Activated T-cell treated with anti-CD3 and anti-CD28 coated beads, Interleukin-2, amount 50 U/mL, for 72 hours (primary cell): ENCODE results near the gene GLS2. TPM values are rescaled to one million over a fixed set of nuclear protein-coding genes. Genes with fewer than 3 reads are reported as not detected.

Source experiments
- ATAC-seq, 2 donors: fragments of 150-1000 bp; cut with Tn5 transposase; replicated peaks in 1 of 2; 2 replicates each; pipeline ENCODE4 v1.10.0; 2021; ENCODE audit warnings: moderate library complexity in 2 of 2, mild to moderate bottlenecking in 1 of 2
- DNase-seq, 2 donors: peaks; one replicate each; pipeline ENCODE4 v3.0.0; 2021 to 2022; ENCODE audit warnings: mixed read lengths in 1 of 2
- H3K27ac Mint-ChIP-seq: one replicate; pipeline ENCODE4 v1.8.0; 2022; ENCODE audit warnings: mild to moderate bottlenecking, moderate library complexity, mixed read lengths
- H3K27me3 Mint-ChIP-seq: one replicate; pipeline ENCODE4 v1.8.0; 2022; ENCODE audit warnings: low read depth, mixed read lengths
- H3K36me3 Mint-ChIP-seq, 2 donors: one replicate each; pipeline ENCODE4 v1.8.0; 2022; ENCODE audit warnings: mixed read lengths in 2 of 2, mild to moderate bottlenecking in 1 of 2; ENCODE audit not compliant: insufficient read depth in 2 of 2
- H3K4me1 Mint-ChIP-seq: one replicate; pipeline ENCODE4 v1.8.0; 2022; ENCODE audit warnings: low read depth, mixed read lengths
- H3K4me3 Mint-ChIP-seq, 2 donors: one replicate each; pipeline ENCODE4 v1.8.0; 2022; ENCODE audit warnings: mild to moderate bottlenecking in 2 of 2, mixed read lengths in 2 of 2, moderate library complexity in 2 of 2
- H3K9me3 Mint-ChIP-seq, 2 donors: one replicate each; pipeline ENCODE4 v1.8.0; 2022; ENCODE audit warnings: mixed read lengths in 2 of 2
- total RNA-seq, 2 donors: library from RNA; stranded (reverse); gene quantifications; one replicate each; pipeline ENCODE4 v1.2.3, GENCODE V29; 2022

Gene GLS2
- total RNA-seq: 1 to 10 TPM; 4.3 to 7.2 TPM

- H3K4me3 Mint-ChIP-seq: peak within 1 kb of the TSS; percentile 90
- DNase-seq (peak; percentile 77 to 79), ATAC-seq (peak; percentile 94 to 96)
- H3K4me1 Mint-ChIP-seq: peaks cover 15% of the 10 kb centered on the region
- peaks cover 46% of the 10 kb centered on the region for H3K27me3 Mint-ChIP-seq
- H3K27ac Mint-ChIP-seq: no peak within 1 kb of the TSS
- H3K9me3 Mint-ChIP-seq: peaks cover 2 to 3% of the 10 kb centered on the region in 2 donors
- peaks cover 2 to 3% of the 10 kb centered on the region in 2 donors for H3K36me3 Mint-ChIP-seq
These were observed at the start of gene GLS2 for GRCh38 chr12:56488041-56488955. Gene GLS2 (minus strand): TSS chr12:56488161. CDS start chr12:56488118, 43 bp downstream.

GRCh38 chr12:56537546-56537945 lies 49.6 kb upstream of the GLS2 start:
- ATAC-seq (no peak), DNase-seq (no peak)
- H3K4me1 Mint-ChIP-seq: no peaks in the 10 kb centered on the region
- no peak overlapping the region for H3K27ac Mint-ChIP-seq
- no peaks in the 10 kb centered on the region for H3K36me3 Mint-ChIP-seq
- no peaks in the 10 kb centered on the region for H3K27me3 Mint-ChIP-seq
- H3K9me3 Mint-ChIP-seq: no peaks in the 10 kb centered on the region
- H3K4me3 Mint-ChIP-seq: no peak overlapping the region

- DNase-seq (no peak), ATAC-seq (no peak)
- no peak overlapping the region for H3K4me3 Mint-ChIP-seq
- no peaks in the 10 kb centered on the region for H3K9me3 Mint-ChIP-seq
- no peaks in the 10 kb centered on the region for H3K4me1 Mint-ChIP-seq
- H3K36me3 Mint-ChIP-seq: no peaks in the 10 kb centered on the region
- H3K27ac Mint-ChIP-seq: no peak overlapping the region
- no peaks in the 10 kb centered on the region for H3K27me3 Mint-ChIP-seq
These were observed 42.6 kb upstream of the GLS2 start for GRCh38 chr12:56530390-56531055.

GRCh38 chr12:56529656-56530055 lies 41.7 kb upstream of the GLS2 start:
- no peak for ATAC-seq
- Mint-ChIP-seq H3K27ac (no peak overlapping the region), H3K9me3 (no peaks in the 10 kb centered on the region), H3K4me3 (no peak overlapping the region), H3K4me1 (no peaks in the 10 kb centered on the region), H3K27me3 (no peaks in the 10 kb centered on the region), H3K36me3 (no peaks in the 10 kb centered on the region)
- no peak for DNase-seq

- Mint-ChIP-seq H3K27ac (no peak overlapping the region), H3K4me1 (no peaks in the 10 kb centered on the region), H3K9me3 (no peaks in the 10 kb centered on the region), H3K4me3 (no peak overlapping the region), H3K36me3 (no peaks in the 10 kb centered on the region), H3K27me3 (no peaks in the 10 kb centered on the region)
- no peak for DNase-seq
- no peak for ATAC-seq
These were observed 40.9 kb upstream of the GLS2 start for GRCh38 chr12:56528846-56529245.

- no peaks in the 10 kb centered on the region for H3K27me3 Mint-ChIP-seq
- H3K4me1 Mint-ChIP-seq: peaks cover 33% of the 10 kb centered on the region
- ATAC-seq: no peak
- H3K27ac Mint-ChIP-seq: peak overlapping the region; percentile 96
- H3K36me3 Mint-ChIP-seq: peaks cover 0 to 1% of the 10 kb centered on the region in 2 donors
- DNase-seq: no peak
- peak overlapping the region; percentile 95 to 96 for H3K4me3 Mint-ChIP-seq
- H3K9me3 Mint-ChIP-seq: no peaks in the 10 kb centered on the region
These were observed 34.6 kb upstream of the GLS2 start for GRCh38 chr12:56522411-56523193.

- peak within 1 kb of the TSS; percentile 96 for H3K27ac Mint-ChIP-seq
- H3K4me3 Mint-ChIP-seq: peak within 1 kb of the TSS; percentile 95 to 96
- H3K36me3 Mint-ChIP-seq: peaks cover 0 to 1% of the 10 kb centered on the region in 2 donors
- no peaks in the 10 kb centered on the region for H3K9me3 Mint-ChIP-seq
- DNase-seq (peak; percentile 34 to 37), ATAC-seq (peak; percentile 88 to 94)
- peaks cover 33% of the 10 kb centered on the region for H3K4me1 Mint-ChIP-seq
- no peaks in the 10 kb centered on the region for H3K27me3 Mint-ChIP-seq
These were observed 33.8 kb upstream of the GLS2 start, which contains the start of gene RBMS2 for GRCh38 chr12:56521590-56522371. Gene RBMS2 (plus strand): TSS chr12:56521820. CDS start chr12:56522024, 204 bp downstream.

GRCh38 chr12:56521209-56521589 lies 33.2 kb upstream of the GLS2 start:
- ATAC-seq (peak; percentile 52 to 65), DNase-seq (no peak)
- Mint-ChIP-seq H3K9me3 (no peaks in the 10 kb centered on the region), H3K4me1 (peaks cover 33% of the 10 kb centered on the region), H3K36me3 (peaks cover 0 to 1% of the 10 kb centered on the region in 2 donors), H3K27ac (peak overlapping the region; percentile 96), H3K4me3 (peak overlapping the region; percentile 95 to 96), H3K27me3 (no peaks in the 10 kb centered on the region)

GRCh38 chr12:56520506-56520905 lies 32.5 kb upstream of the GLS2 start:
- no peaks in the 10 kb centered on the region for H3K27me3 Mint-ChIP-seq
- peak overlapping the region in 1 of 2 donors; percentile 95 for H3K4me3 Mint-ChIP-seq
- no peak for DNase-seq
- no peak overlapping the region for H3K27ac Mint-ChIP-seq
- no peak for ATAC-seq
- H3K9me3 Mint-ChIP-seq: no peaks in the 10 kb centered on the region
- H3K4me1 Mint-ChIP-seq: peaks cover 33% of the 10 kb centered on the region
- H3K36me3 Mint-ChIP-seq: peaks cover 0 to 1% of the 10 kb centered on the region in 2 donors

GRCh38 chr12:56520048-56520447 lies 32.1 kb upstream of the GLS2 start:
- DNase-seq (no peak), ATAC-seq (no peak)
- H3K4me1 Mint-ChIP-seq: peaks cover 33% of the 10 kb centered on the region
- H3K9me3 Mint-ChIP-seq: no peaks in the 10 kb centered on the region
- peaks cover 0 to 1% of the 10 kb centered on the region in 2 donors for H3K36me3 Mint-ChIP-seq
- H3K4me3 Mint-ChIP-seq: no peak overlapping the region
- H3K27ac Mint-ChIP-seq: no peak overlapping the region
- H3K27me3 Mint-ChIP-seq: no peaks in the 10 kb centered on the region

GRCh38 chr12:56518570-56518969 lies 30.6 kb upstream of the GLS2 start:
- Mint-ChIP-seq H3K27ac (no peak overlapping the region), H3K36me3 (peaks cover 0 to 1% of the 10 kb centered on the region in 2 donors), H3K9me3 (no peaks in the 10 kb centered on the region), H3K4me1 (peaks cover 33% of the 10 kb centered on the region), H3K27me3 (no peaks in the 10 kb centered on the region), H3K4me3 (no peak overlapping the region)
- no peak for ATAC-seq
- DNase-seq: no peak

- Mint-ChIP-seq H3K4me3 (no peak overlapping the region), H3K36me3 (peaks cover 0 to 1% of the 10 kb centered on the region in 2 donors), H3K9me3 (no peaks in the 10 kb centered on the region), H3K4me1 (peaks cover 29% of the 10 kb centered on the region), H3K27ac (no peak overlapping the region), H3K27me3 (no peaks in the 10 kb centered on the region)
- ATAC-seq: no peak
- no peak for DNase-seq
These were observed 29.9 kb upstream of the GLS2 start for GRCh38 chr12:56517854-56518253.
